OCI-LY3 (cell line): ENCODE data around the gene C11orf16.

Source experiments
- EZH2phosphoT487 ChIP-seq: fragments of 200-600 bp; shearing (Covaris generic); IDR thresholded peaks from 2 replicates; pipeline ENCODE4 v1.6.1; 2018; ENCODE audit warnings: antibody characterized with exemption, mixed run types, low read depth
- TF ChIP-seq, protein P1 (sequence below): fragments of 200-600, 300-600 bp; sonication (generic); IDR thresholded peaks from 2 replicates; pipeline ENCODE4 v1.5.1; 2014; ENCODE audit warnings: antibody characterized with exemption, low read length, low read depth

DNA sequence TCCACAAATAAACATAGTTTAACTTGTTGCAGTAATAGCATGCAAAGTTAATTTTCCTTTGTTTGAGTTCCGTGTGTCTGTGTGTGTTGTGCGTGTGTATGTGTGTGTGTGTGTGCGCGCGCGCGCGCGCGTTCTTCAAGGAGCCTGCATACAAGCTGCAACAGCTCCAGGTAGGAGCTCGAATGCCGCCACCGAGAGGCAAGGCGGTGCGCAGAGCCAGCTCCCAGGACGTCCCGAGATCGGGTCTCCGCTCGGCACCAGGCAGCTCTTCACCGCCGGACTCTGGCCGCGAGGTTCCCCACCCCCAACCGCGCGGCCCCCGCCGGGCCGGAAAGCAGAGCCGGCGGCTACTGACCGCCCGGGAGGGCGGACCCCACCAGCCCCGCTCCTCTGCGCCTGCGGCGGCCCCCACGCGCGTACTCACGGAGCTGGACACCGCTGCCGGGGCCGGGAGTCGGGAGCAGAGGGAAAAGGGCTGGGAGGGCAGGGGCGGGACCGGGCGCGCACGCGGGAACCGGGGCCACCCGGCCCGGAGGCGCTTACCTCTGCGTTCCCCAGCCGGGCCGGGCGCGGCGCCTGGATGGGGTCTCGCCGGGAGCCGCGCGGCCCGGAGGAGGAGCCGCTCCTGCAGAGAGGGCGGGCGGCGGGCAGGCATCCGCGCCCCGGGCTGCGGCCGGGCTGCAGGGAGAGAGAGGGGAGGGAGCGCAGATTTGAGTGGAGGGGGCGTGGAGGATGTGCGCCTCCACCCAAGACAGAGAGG, 62.2 kb downstream of the C11orf16 start:
- TF ChIP-seq, protein P1, sequence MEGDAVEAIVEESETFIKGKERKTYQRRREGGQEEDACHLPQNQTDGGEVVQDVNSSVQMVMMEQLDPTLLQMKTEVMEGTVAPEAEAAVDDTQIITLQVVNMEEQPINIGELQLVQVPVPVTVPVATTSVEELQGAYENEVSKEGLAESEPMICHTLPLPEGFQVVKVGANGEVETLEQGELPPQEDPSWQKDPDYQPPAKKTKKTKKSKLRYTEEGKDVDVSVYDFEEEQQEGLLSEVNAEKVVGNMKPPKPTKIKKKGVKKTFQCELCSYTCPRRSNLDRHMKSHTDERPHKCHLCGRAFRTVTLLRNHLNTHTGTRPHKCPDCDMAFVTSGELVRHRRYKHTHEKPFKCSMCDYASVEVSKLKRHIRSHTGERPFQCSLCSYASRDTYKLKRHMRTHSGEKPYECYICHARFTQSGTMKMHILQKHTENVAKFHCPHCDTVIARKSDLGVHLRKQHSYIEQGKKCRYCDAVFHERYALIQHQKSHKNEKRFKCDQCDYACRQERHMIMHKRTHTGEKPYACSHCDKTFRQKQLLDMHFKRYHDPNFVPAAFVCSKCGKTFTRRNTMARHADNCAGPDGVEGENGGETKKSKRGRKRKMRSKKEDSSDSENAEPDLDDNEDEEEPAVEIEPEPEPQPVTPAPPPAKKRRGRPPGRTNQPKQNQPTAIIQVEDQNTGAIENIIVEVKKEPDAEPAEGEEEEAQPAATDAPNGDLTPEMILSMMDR = peak; percentile 20; the same call in 1 of the 2 replicates
- TF ChIP-seq EZH2phosphoT487 = no peak
